Psoas muscle (tissue), 8 donors: ENCODE data around the gene SGSH. TPM values are rescaled to one million over a fixed set of nuclear protein-coding genes. Genes with fewer than 3 reads are reported as not detected.

Experiments
- ATAC-seq, 4 donors: fragments of 200-7000 bp; cut with Tn5 transposase; one replicate each; pipeline ENCODE4 v1.9.1; 2020; ENCODE audit warnings: moderate library complexity in 3 of 4, mild to moderate bottlenecking in 2 of 4
- DNase-seq, 2 donors: peaks; one replicate each; pipeline ENCODE4 v3.0.0-alpha.2; 2020
- H3K27ac ChIP-seq: fragments of 200-600 bp; one replicate; pipeline ENCODE4 v1.8.0; 2022
- H3K27me3 ChIP-seq, 3 donors: fragments of 200-600 bp in 1 of 3; one replicate each; pipeline versions ENCODE4 v1.6.1 to v1.8.0; 2013 to 2022; ENCODE audit warnings: low read length in 2 of 3, mild to moderate bottlenecking in 2 of 3, moderate library complexity in 1 of 3; ENCODE audit not compliant: insufficient read depth in 3 of 3
- H3K36me3 ChIP-seq, 2 donors: fragments of 200-600 bp in 1 of 2; one replicate each; pipeline versions ENCODE4 v1.6.1 to v1.8.0; 2013 to 2022; ENCODE audit warnings: low read depth in 1 of 2, mild to moderate bottlenecking in 1 of 2, moderate library complexity in 1 of 2; ENCODE audit not compliant: insufficient read depth in 1 of 2
- H3K4me1 ChIP-seq: fragments of 200-600 bp; one replicate; pipeline ENCODE4 v1.8.0; 2022
- H3K4me3 ChIP-seq: fragments of 200-600 bp; one replicate; pipeline ENCODE4 v1.8.0; 2022; ENCODE audit warnings: mild to moderate bottlenecking
- H3K9me3 ChIP-seq: fragments of 200-600 bp; one replicate; pipeline ENCODE4 v1.8.0; 2022
- CTCF ChIP-seq: fragments of 200-600 bp; IDR thresholded peaks from one replicate; pipeline ENCODE4 v1.8.0; 2022; ENCODE audit warnings: antibody characterized with exemption
- WGBS, 3 donors: extraction: QIAGEN DNeasy Blood & Tissue Kit; methylation state at CpG; one replicate each; pipeline versions ENCODE4 v1.1.6 to v1.1.7; 2013; 5-methylcytosine and 5-hydroxymethylcytosine counted together
- intact Hi-C, 2 donors: fragments of 100-400 bp; cut with DNase I; formaldehyde crosslinking; loops; one replicate each; pipeline versions ENCODE4 v1.11.0 to v1.14.2; 2022
- polyA plus RNA-seq, 3 donors: library from polyadenylated mRNA; stranded (reverse); fragments of 200-250 nt; gene quantifications; one replicate each; pipeline ENCODE4 v1.2.3, GENCODE V29; 2013
- total RNA-seq, 4 donors: library from RNA; stranded (reverse); fragmentation: NEBNext Ultra II Directional in 2 of 4; extraction: Animal tissue kit (Norgen Biotek cat#: 25700) in 2 of 4; gene quantifications; one replicate each; pipeline versions ENCODE4 v1.2.1 to v1.2.4, GENCODE V29; 2021 to 2023
- donor health status: healthy with polysubstance abuse.
- donor health status: DM: no; HTN: no; CAD: no; lungs with moderate emphysema.
- donor health status: Bipolar disorder and iron deficiency.
- donor health status: healthy.
- donor health status: DM: yes; HTN: yes; CAD: no.
- donor health status: DM: no; HTN: no; CAD: no.
- donor health status: DM: no; HTN: no; CAD: no.
- donor health status: DM: yes; HTN: yes; CAD: no.

SGSH gene
- total and polyA plus RNA-seq, 7 donors: 4.7 to 16.6 (median 5.6) TPM

GRCh38 chr17:80164185-80164584 is 55.9 kb downstream of the SGSH start:
- Histone ChIP-seq H3K9me3 (no peaks in the 10 kb centered on the region), H3K36me3 (no peaks in the 10 kb centered on the region), H3K27me3 (peaks cover 0 to 3% (median 0%) of the 10 kb centered on the region in 3 donors), H3K27ac (no peak overlapping the region), H3K4me1 (no peaks in the 10 kb centered on the region), H3K4me3 (no peak overlapping the region)
- DNase-seq (no peak), ATAC-seq (no peak)
- intact Hi-C loops: no loop called here
- WGBS, 3 donors: 63 to 70% (median 64%) methylated on average over 11 of the region's 11 CpGs
- no peak for TF ChIP-seq CTCF

GRCh38 chr17:80163336-80163735 is 56.8 kb downstream of the SGSH start:
- no peak overlapping the region for H3K27ac ChIP-seq
- no peaks in the 10 kb centered on the region for H3K4me1 ChIP-seq
- DNase-seq: no peak
- H3K9me3 ChIP-seq: no peaks in the 10 kb centered on the region
- no peak for ATAC-seq
- no peak overlapping the region for H3K4me3 ChIP-seq
- TF ChIP-seq CTCF: no peak
- WGBS, 3 donors: 84 to 89% (median 84%) methylated on average over 4 of the region's 4 CpGs
- intact Hi-C loops: no loop called here
- H3K36me3 ChIP-seq: no peaks in the 10 kb centered on the region
- peaks cover 0 to 3% (median 0%) of the 10 kb centered on the region in 3 donors for H3K27me3 ChIP-seq

GRCh38 chr17:80160536-80160935 is 59.6 kb downstream of the SGSH start:
- H3K4me3 ChIP-seq: no peak overlapping the region
- no peak for DNase-seq
- no peaks in the 10 kb centered on the region for H3K9me3 ChIP-seq
- H3K36me3 ChIP-seq: no peaks in the 10 kb centered on the region
- H3K27ac ChIP-seq: no peak overlapping the region
- H3K4me1 ChIP-seq: no peaks in the 10 kb centered on the region
- ATAC-seq: no peak
- intact Hi-C loops: no loop called here
- no peak for TF ChIP-seq CTCF
- WGBS, 3 donors: 36 to 40% (median 37%) methylated on average over 3 of the region's 3 CpGs
- no peaks in the 10 kb centered on the region for H3K27me3 ChIP-seq

Other genes with a start within 250 kb of the SGSH start
- gene TBC1D16, start 184.5 kb downstream of the SGSH start, total RNA-seq: 10 to 100 TPM in 2 of 4 donors, 1 to 10 TPM in 2; 6.5 to 11.4 (median 8.7) TPM
- gene TBC1D16, start 184.5 kb downstream of the SGSH start, polyA plus RNA-seq: 1 to 10 TPM; 1.7 to 6.4 (median 3.2) TPM
- gene CCDC40, start 183.7 kb downstream of the SGSH start, total RNA-seq: 1 to 10 TPM in 3 of 4 donors, under 1 TPM in 1; 0.71 to 1.9 (median 1.7) TPM
- gene CCDC40, start 183.7 kb downstream of the SGSH start, polyA plus RNA-seq: 1 to 10 TPM in 2 of 3 donors, under 1 TPM in 1; 0.51 to 1.4 (median 1.2) TPM
- gene GAA, start 118.8 kb downstream of the SGSH start, total RNA-seq: 10 to 100 TPM; 27.3 to 42.4 (median 34.3) TPM
- 10 to 100 TPM; 19.6 to 24.3 (median 22.8) TPM for gene GAA, start 118.8 kb downstream of the SGSH start, polyA plus RNA-seq
- 10 to 100 TPM; 30.1 to 51.2 (median 37.7) TPM for gene EIF4A3, start 73.2 kb downstream of the SGSH start, total RNA-seq
- gene EIF4A3, start 73.2 kb downstream of the SGSH start, polyA plus RNA-seq: 10 to 100 TPM; 26.7 to 77.0 (median 33.5) TPM
- under 1 TPM in 1 of 4 donors, not detected in 3; 0.32 TPM for gene CARD14, start 50.3 kb downstream of the SGSH start, total RNA-seq
- under 1 TPM in 2 of 3 donors, not detected in 1; 0.05 to 0.06 TPM for gene CARD14, start 50.3 kb downstream of the SGSH start, polyA plus RNA-seq
- 1 to 10 TPM; 3.2 to 5.1 (median 3.8) TPM for gene SLC26A11, start 94 bp upstream of the SGSH start, total RNA-seq
- gene SLC26A11, start 94 bp upstream of the SGSH start, polyA plus RNA-seq: 1 to 10 TPM; 2.2 to 3.2 (median 2.2) TPM
- gene RNF213, start 40.5 kb upstream of the SGSH start, total RNA-seq: 10 to 100 TPM; 33.7 to 42.0 (median 35.4) TPM
- 10 to 100 TPM; 10.2 to 26.9 (median 15.8) TPM for gene RNF213, start 40.5 kb upstream of the SGSH start, polyA plus RNA-seq
- gene ENDOV, start 194.8 kb upstream of the SGSH start, total RNA-seq: 10 to 100 TPM; 12.0 to 23.7 (median 15.1) TPM
- gene ENDOV, start 194.8 kb upstream of the SGSH start, polyA plus RNA-seq: 10 to 100 TPM; 12.2 to 24.3 (median 20.5) TPM